H9 (cell line): ENCODE data around the gene ISX. TPM values are rescaled to one million over a fixed set of nuclear protein-coding genes. Genes with fewer than 3 reads are reported as not detected.

Experiments
- DNase-seq: peaks from one replicate; pipeline ENCODE4 v3.0.0-alpha.2; 2017
- H2AFZ ChIP-seq: one replicate; pipeline ENCODE4 v1.6.1; 2013; ENCODE audit warnings: mild to moderate bottlenecking, low read length, control low read depth, moderate library complexity
- H2AK5ac ChIP-seq: 2 replicates; pipeline ENCODE4 v1.6.1; 2013; ENCODE audit warnings: low read length, control low read depth, mixed read lengths; ENCODE audit not compliant: insufficient read length
- H2BK120ac ChIP-seq: one replicate; pipeline ENCODE4 v1.6.1; 2013; ENCODE audit warnings: low read depth, mild to moderate bottlenecking, low read length, control low read depth, inconsistent platforms; ENCODE audit not compliant: poor library complexity, severe bottlenecking
- H2BK12ac ChIP-seq: 2 replicates; pipeline ENCODE4 v1.6.1; 2013; ENCODE audit warnings: low read length, control low read depth, mixed read lengths, low read depth; ENCODE audit not compliant: insufficient read length
- H2BK15ac ChIP-seq: 2 replicates; pipeline ENCODE4 v1.6.1; 2013; ENCODE audit warnings: low read depth, low read length, control low read depth
- H2BK20ac ChIP-seq: one replicate; pipeline ENCODE4 v1.6.1; 2013; ENCODE audit warnings: low read depth, mild to moderate bottlenecking, low read length, control low read depth, inconsistent platforms; ENCODE audit not compliant: poor library complexity, severe bottlenecking
- H2BK5ac ChIP-seq: 2 replicates; pipeline ENCODE4 v1.6.1; 2013; ENCODE audit warnings: low read length, control low read depth, mixed read lengths; ENCODE audit not compliant: insufficient read length
- H3K14ac ChIP-seq: 2 replicates; pipeline ENCODE4 v1.6.1; 2013; ENCODE audit warnings: low read length, control low read depth; ENCODE audit not compliant: insufficient read depth
- H3K18ac ChIP-seq: 2 replicates; pipeline ENCODE4 v1.6.1; 2013; ENCODE audit warnings: low read depth, mild to moderate bottlenecking, mixed read lengths, low read length, control low read depth; ENCODE audit not compliant: insufficient read length
- H3K23ac ChIP-seq: 2 replicates; pipeline ENCODE4 v1.6.1; 2013; ENCODE audit warnings: low read length, control low read depth, mixed read lengths, low read depth; ENCODE audit not compliant: insufficient read length
- H3K23me2 ChIP-seq: 2 replicates; pipeline ENCODE4 v1.6.1; 2013; ENCODE audit warnings: low read depth, mild to moderate bottlenecking, mixed read lengths, low read length, control low read depth; ENCODE audit not compliant: insufficient read length, poor library complexity, severe bottlenecking
- H3K27ac ChIP-seq: 2 replicates; pipeline ENCODE4 v1.5.1; 2013; ENCODE audit warnings: low read length, control low read depth, mixed read lengths, low read depth; ENCODE audit not compliant: insufficient read length
- H3K27me3 ChIP-seq: 2 replicates; pipeline ENCODE4 v1.6.1; 2013; ENCODE audit warnings: low read length, control low read depth, inconsistent platforms; ENCODE audit not compliant: insufficient read depth
- H3K4ac ChIP-seq: 2 replicates; pipeline ENCODE4 v1.6.1; 2013; ENCODE audit warnings: low read depth, mild to moderate bottlenecking, control low read depth, inconsistent platforms, low read length, moderate library complexity
- H3K4me1 ChIP-seq: 2 replicates; pipeline ENCODE4 v1.6.1; 2013; ENCODE audit warnings: low read length, control low read depth, inconsistent platforms; ENCODE audit not compliant: insufficient read depth
- H3K4me2 ChIP-seq: 2 replicates; pipeline ENCODE4 v1.6.1; 2013; ENCODE audit warnings: low read length, control low read depth, mixed read lengths; ENCODE audit not compliant: insufficient read length, insufficient read depth
- H3K56ac ChIP-seq: 2 replicates; pipeline ENCODE4 v1.6.1; 2013; ENCODE audit warnings: low read depth, mild to moderate bottlenecking, mixed read lengths, low read length, control low read depth; ENCODE audit not compliant: insufficient read length
- H3K79me1 ChIP-seq: 2 replicates; pipeline ENCODE4 v1.6.1; 2013; ENCODE audit warnings: low read depth, mild to moderate bottlenecking, moderate library complexity, low read length, control low read depth, inconsistent platforms; ENCODE audit not compliant: insufficient read depth, poor library complexity, severe bottlenecking
- H3K79me2 ChIP-seq: 2 replicates; pipeline ENCODE4 v1.6.1; 2013; ENCODE audit warnings: low read length, control low read depth, inconsistent platforms; ENCODE audit not compliant: insufficient read depth
- H3K9ac ChIP-seq: 2 replicates; pipeline ENCODE4 v1.6.1; 2013; ENCODE audit warnings: low read length, control low read depth, mixed read lengths; ENCODE audit not compliant: insufficient read length; ENCODE audit errors: extremely low read depth
- H3K9me3 ChIP-seq: one replicate; pipeline ENCODE4 v1.6.1; 2013; ENCODE audit warnings: low read depth, low read length, inconsistent platforms; ENCODE audit not compliant: control insufficient read depth
- H3T11ph ChIP-seq: one replicate; pipeline ENCODE4 v1.6.1; 2013; ENCODE audit warnings: mild to moderate bottlenecking, low read length, control low read depth, inconsistent platforms
- H4K20me1 ChIP-seq: one replicate; pipeline ENCODE4 v1.6.1; 2013; ENCODE audit not compliant: control insufficient read depth, insufficient read length, insufficient read depth
- H4K5ac ChIP-seq: 2 replicates; pipeline ENCODE4 v1.6.1; 2013; ENCODE audit warnings: low read depth, mild to moderate bottlenecking, mixed read lengths, low read length, control low read depth; ENCODE audit not compliant: insufficient read length
- H4K8ac ChIP-seq: replicated peaks from 2 replicates; pipeline ENCODE4 v1.6.1; 2013; ENCODE audit warnings: low read length, control low read depth, mixed read lengths, low read depth; ENCODE audit not compliant: insufficient read length
- H4K91ac ChIP-seq: 2 replicates; pipeline ENCODE4 v1.6.1; 2013; ENCODE audit warnings: low read depth, mild to moderate bottlenecking, moderate library complexity, mixed read lengths, low read length, control low read depth; ENCODE audit not compliant: insufficient read length
- H3K27ac Mint-ChIP-seq, 3 experiments: 2 replicates in 2 of 3; 3 replicates in 1 of 3; pipeline ENCODE4 v1.8.0; 2020 to 2021; ENCODE audit warnings: mixed read lengths in 3 of 3, mild to moderate bottlenecking in 1 of 3, moderate library complexity in 1 of 3
- H3K27me3 Mint-ChIP-seq: 2 replicates; pipeline ENCODE4 v1.8.0; 2021; ENCODE audit warnings: low read depth, mild to moderate bottlenecking, moderate library complexity, mixed read lengths
- H3K36me3 Mint-ChIP-seq, 3 experiments: 2 replicates in 2 of 3; 3 replicates in 1 of 3; pipeline ENCODE4 v1.8.0; 2020 to 2021; ENCODE audit warnings: low read depth in 3 of 3, mixed read lengths in 3 of 3; ENCODE audit not compliant: insufficient read depth in 1 of 3
- H3K4me1 Mint-ChIP-seq, 2 experiments: 2 replicates each; pipeline ENCODE4 v1.8.0; 2020; ENCODE audit warnings: mixed read lengths in 2 of 2
- H3K4me3 Mint-ChIP-seq, 2 experiments: 2 replicates in 1 of 2; 3 replicates in 1 of 2; pipeline ENCODE4 v1.8.0; 2020 to 2021; ENCODE audit warnings: mild to moderate bottlenecking in 2 of 2, mixed read lengths in 2 of 2, moderate library complexity in 1 of 2
- H3K9me3 Mint-ChIP-seq, 2 experiments: 2 replicates in 1 of 2; 3 replicates in 1 of 2; pipeline ENCODE4 v1.8.0; 2020; ENCODE audit warnings: mild to moderate bottlenecking in 2 of 2, mixed read lengths in 2 of 2, moderate library complexity in 1 of 2
- total RNA-seq: library from RNA; stranded (reverse); gene quantifications from 2 replicates; pipeline ENCODE4 v1.2.1, GENCODE V29; 2021
- TF ChIP-seq, protein P1 (sequence below): fragments of 200-600 bp; sonication (generic); conservative IDR thresholded peaks from 3 replicates; pipeline ENCODE4 v1.8.0; 2021; ENCODE audit warnings: antibody characterized with exemption, mild to moderate bottlenecking

ISX gene
- total RNA-seq, 1 experiment from 2014 or later: not detected

DNA sequence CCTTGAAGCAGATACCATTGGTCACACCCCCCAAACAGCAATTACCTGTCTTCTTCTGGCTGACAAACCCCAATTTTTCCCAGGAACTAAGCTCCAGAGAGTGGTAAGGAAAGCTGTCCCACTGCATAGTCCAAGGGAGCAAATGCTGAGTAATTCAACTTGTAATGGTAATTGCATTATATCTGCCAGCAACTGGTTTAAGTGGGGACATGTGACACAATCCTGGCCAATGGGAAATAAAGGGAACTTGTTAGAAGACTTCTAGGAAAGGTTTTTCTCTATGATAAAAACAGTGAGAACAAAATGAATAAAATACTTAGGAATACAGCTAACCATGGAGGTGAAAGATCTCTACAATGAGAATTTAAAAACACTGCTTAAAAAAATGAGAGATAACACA is 9.5 kb upstream of the ISX start:
- peaks cover 0 to 4% of the 10 kb centered on the region in 2 experiments; a peak in 1 of 4 replicates for H3K4me1 Mint-ChIP-seq
- DNase-seq: no peak
- H3K79me1 ChIP-seq: no peaks in the 10 kb centered on the region
- no peak overlapping the region for H2BK15ac ChIP-seq
- TF ChIP-seq, protein P1, sequence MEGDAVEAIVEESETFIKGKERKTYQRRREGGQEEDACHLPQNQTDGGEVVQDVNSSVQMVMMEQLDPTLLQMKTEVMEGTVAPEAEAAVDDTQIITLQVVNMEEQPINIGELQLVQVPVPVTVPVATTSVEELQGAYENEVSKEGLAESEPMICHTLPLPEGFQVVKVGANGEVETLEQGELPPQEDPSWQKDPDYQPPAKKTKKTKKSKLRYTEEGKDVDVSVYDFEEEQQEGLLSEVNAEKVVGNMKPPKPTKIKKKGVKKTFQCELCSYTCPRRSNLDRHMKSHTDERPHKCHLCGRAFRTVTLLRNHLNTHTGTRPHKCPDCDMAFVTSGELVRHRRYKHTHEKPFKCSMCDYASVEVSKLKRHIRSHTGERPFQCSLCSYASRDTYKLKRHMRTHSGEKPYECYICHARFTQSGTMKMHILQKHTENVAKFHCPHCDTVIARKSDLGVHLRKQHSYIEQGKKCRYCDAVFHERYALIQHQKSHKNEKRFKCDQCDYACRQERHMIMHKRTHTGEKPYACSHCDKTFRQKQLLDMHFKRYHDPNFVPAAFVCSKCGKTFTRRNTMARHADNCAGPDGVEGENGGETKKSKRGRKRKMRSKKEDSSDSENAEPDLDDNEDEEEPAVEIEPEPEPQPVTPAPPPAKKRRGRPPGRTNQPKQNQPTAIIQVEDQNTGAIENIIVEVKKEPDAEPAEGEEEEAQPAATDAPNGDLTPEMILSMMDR: no peak
- H3K27me3 ChIP-seq: no peaks in the 10 kb centered on the region
- H3K4me3 Mint-ChIP-seq: no peak overlapping the region
- H2BK5ac ChIP-seq: no peak overlapping the region
- H3K14ac ChIP-seq: no peak overlapping the region
- peaks cover 16% of the 10 kb centered on the region for H3K27me3 Mint-ChIP-seq
- H3K4ac ChIP-seq: no peak overlapping the region
- H3K27ac Mint-ChIP-seq: no peak overlapping the region
- H2BK120ac ChIP-seq: no peak overlapping the region
- no peak overlapping the region for H3K9ac ChIP-seq
- no peaks in the 10 kb centered on the region for H3K9me3 ChIP-seq
- no peak overlapping the region for H4K5ac ChIP-seq
- H3T11ph ChIP-seq: no peak overlapping the region
- no peak overlapping the region for H4K91ac ChIP-seq
- H2AK5ac ChIP-seq: no peak overlapping the region
- H3K79me2 ChIP-seq: no peaks in the 10 kb centered on the region
- H2AFZ ChIP-seq: no peak overlapping the region
- no peaks in the 10 kb centered on the region; a peak in 1 of 7 replicates for H3K36me3 Mint-ChIP-seq
- no peak overlapping the region for H2BK20ac ChIP-seq
- peaks cover 4 to 6% of the 10 kb centered on the region in 2 experiments; a peak in 3 of 5 replicates for H3K9me3 Mint-ChIP-seq
- H3K23me2 ChIP-seq: no peaks in the 10 kb centered on the region
- H4K8ac ChIP-seq: no peak overlapping the region
- H3K56ac ChIP-seq: no peak overlapping the region
- no peaks in the 10 kb centered on the region for H3K4me1 ChIP-seq
- no peak overlapping the region for H2BK12ac ChIP-seq
- H3K4me2 ChIP-seq: no peak overlapping the region
- H3K23ac ChIP-seq: no peak overlapping the region
- no peak overlapping the region for H3K27ac ChIP-seq
- no peaks in the 10 kb centered on the region for H4K20me1 ChIP-seq
- no peak overlapping the region for H3K18ac ChIP-seq
